Osteocyte (in vitro differentiated cells): ENCODE data around the gene PDE6D. TPM values are rescaled to one million over a fixed set of nuclear protein-coding genes. Genes with fewer than 3 reads are reported as not detected.

Source experiments
- DNase-seq: peaks from one replicate; pipeline ENCODE4 v3.0.0; 2021; ENCODE audit warnings: mixed read lengths; ENCODE audit not compliant: unreplicated experiment; ENCODE audit errors: extremely low spot score
- H3K27ac Mint-ChIP-seq: one replicate; pipeline ENCODE4 v1.8.0; 2021; ENCODE audit warnings: mild to moderate bottlenecking, mixed read lengths; ENCODE audit not compliant: unreplicated experiment
- H3K27me3 Mint-ChIP-seq: one replicate; pipeline ENCODE4 v1.8.0; 2021; ENCODE audit warnings: mixed read lengths; ENCODE audit not compliant: unreplicated experiment
- H3K36me3 Mint-ChIP-seq: one replicate; pipeline ENCODE4 v1.8.0; 2021; ENCODE audit warnings: mixed read lengths; ENCODE audit not compliant: unreplicated experiment
- H3K4me1 Mint-ChIP-seq: one replicate; pipeline ENCODE4 v1.8.0; 2021; ENCODE audit warnings: mixed read lengths; ENCODE audit not compliant: unreplicated experiment
- H3K4me3 Mint-ChIP-seq: one replicate; pipeline ENCODE4 v1.8.0; 2021; ENCODE audit warnings: mild to moderate bottlenecking, moderate library complexity, mixed read lengths; ENCODE audit not compliant: unreplicated experiment
- H3K9me3 Mint-ChIP-seq: one replicate; pipeline ENCODE4 v1.8.0; 2021; ENCODE audit warnings: mixed read lengths; ENCODE audit not compliant: unreplicated experiment
- total RNA-seq: library from RNA; stranded (reverse); gene quantifications from 2 replicates; pipeline ENCODE4 v1.2.1, GENCODE V29; 2021
- TF ChIP-seq, protein P1 (sequence below): fragments of 200-600 bp; sonication (generic); IDR thresholded peaks from 2 replicates; pipeline ENCODE4 v1.5.0; 2021; ENCODE audit warnings: antibody characterized with exemption, mild to moderate bottlenecking, moderate library complexity

The PDE6D gene
- total RNA-seq, 1 donor from 2014 or later, result 17.6 TPM

DNA sequence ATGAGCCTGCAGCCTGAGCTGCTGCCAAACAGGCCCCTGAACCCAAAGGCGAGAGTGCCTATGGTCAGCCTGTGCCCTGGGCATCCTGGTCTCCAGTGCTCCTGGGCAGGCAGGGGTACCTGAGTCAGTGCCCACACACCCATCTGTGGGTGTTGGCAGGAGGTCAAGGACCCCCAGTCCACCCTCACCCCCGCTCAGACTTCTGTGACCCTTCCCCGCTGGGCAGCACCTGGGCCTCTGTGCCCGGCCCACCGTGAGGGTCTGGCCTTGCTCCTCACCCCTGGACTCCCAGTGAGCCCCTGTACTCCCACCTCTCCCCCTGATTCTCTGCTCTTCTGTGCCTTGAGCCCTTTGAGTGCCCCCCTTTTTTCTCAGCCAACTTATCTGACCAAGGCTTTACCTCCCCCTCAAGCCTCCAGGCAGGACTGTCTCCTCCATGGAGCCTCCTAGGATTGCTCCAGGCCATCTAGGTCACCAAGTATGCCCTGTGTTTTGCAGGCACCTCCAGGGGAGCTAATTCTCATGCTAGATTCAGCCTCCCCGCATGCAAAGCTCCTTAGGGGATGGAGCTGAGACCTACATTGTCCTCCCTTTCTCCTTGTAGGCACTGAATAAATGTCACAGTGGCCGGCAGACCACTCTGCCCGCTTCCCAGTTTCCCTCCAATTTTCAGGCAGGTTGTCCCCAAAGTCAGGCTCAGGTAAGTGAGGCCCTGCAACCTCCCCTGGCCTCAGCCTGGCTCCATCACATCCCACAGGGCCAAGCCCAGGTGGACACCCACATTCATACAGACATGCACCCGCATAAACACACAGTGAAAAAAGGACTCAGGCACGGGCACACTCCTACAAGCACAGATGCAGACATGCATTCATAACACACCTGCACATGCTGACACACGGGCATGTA lies 94.6 kb downstream of the PDE6D start:
- Mint-ChIP-seq H3K36me3 (no peaks in the 10 kb centered on the region), H3K4me3 (no peak overlapping the region), H3K4me1 (peaks cover 8% of the 10 kb centered on the region), H3K9me3 (no peaks in the 10 kb centered on the region), H3K27me3 (no peaks in the 10 kb centered on the region), H3K27ac (no peak overlapping the region)
- TF ChIP-seq, protein P1, sequence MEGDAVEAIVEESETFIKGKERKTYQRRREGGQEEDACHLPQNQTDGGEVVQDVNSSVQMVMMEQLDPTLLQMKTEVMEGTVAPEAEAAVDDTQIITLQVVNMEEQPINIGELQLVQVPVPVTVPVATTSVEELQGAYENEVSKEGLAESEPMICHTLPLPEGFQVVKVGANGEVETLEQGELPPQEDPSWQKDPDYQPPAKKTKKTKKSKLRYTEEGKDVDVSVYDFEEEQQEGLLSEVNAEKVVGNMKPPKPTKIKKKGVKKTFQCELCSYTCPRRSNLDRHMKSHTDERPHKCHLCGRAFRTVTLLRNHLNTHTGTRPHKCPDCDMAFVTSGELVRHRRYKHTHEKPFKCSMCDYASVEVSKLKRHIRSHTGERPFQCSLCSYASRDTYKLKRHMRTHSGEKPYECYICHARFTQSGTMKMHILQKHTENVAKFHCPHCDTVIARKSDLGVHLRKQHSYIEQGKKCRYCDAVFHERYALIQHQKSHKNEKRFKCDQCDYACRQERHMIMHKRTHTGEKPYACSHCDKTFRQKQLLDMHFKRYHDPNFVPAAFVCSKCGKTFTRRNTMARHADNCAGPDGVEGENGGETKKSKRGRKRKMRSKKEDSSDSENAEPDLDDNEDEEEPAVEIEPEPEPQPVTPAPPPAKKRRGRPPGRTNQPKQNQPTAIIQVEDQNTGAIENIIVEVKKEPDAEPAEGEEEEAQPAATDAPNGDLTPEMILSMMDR, result no peak
- no peak for DNase-seq

DNA sequence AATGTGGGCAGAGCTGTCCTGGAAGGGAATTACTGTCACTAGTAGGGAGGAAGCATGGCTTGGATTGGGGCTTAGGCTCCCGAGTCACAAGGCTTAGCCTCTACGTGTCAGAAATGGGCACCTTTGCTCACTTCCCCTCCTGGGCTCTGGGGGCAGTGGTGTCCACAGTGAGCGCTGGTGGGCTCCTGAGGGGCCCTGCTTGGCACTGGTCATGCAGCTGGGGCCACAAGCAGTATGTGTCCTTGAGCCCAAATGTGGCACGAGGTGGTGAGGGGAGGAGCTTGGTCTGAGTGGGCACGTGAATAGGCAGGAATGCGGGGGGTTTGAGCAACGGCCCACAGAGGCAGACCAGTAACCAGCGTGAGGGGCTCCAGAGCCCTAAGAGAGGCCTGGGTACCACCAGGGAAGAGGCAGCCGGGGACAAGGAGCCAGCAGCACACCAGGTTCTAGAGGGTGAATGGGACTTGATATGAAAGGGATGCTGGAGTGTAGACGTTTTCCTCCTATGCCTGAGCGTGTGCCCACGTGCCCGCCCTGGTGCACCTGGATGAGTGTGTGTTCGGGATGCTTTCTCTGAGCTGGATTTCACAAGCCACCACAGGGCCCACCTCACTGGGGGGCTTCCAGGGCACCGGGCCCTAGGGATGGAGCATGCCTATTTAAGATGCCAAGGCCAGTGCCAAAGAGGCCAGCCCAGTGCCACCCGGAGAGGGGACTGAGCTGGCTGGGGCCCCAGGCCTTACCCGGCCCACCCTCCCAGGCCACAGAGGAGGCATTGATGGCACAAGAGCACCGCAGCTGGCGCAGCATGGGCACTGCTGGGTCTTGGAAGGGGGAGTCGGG lies 95.5 kb downstream of the PDE6D start:
- no peaks in the 10 kb centered on the region for H3K27me3 Mint-ChIP-seq
- H3K27ac Mint-ChIP-seq, result no peak overlapping the region
- no peak for DNase-seq
- peaks cover 9% of the 10 kb centered on the region for H3K4me1 Mint-ChIP-seq
- no peaks in the 10 kb centered on the region for H3K9me3 Mint-ChIP-seq
- H3K36me3 Mint-ChIP-seq, result no peaks in the 10 kb centered on the region
- no peak overlapping the region for H3K4me3 Mint-ChIP-seq
- TF ChIP-seq, protein P1, result peak; percentile 10

DNA sequence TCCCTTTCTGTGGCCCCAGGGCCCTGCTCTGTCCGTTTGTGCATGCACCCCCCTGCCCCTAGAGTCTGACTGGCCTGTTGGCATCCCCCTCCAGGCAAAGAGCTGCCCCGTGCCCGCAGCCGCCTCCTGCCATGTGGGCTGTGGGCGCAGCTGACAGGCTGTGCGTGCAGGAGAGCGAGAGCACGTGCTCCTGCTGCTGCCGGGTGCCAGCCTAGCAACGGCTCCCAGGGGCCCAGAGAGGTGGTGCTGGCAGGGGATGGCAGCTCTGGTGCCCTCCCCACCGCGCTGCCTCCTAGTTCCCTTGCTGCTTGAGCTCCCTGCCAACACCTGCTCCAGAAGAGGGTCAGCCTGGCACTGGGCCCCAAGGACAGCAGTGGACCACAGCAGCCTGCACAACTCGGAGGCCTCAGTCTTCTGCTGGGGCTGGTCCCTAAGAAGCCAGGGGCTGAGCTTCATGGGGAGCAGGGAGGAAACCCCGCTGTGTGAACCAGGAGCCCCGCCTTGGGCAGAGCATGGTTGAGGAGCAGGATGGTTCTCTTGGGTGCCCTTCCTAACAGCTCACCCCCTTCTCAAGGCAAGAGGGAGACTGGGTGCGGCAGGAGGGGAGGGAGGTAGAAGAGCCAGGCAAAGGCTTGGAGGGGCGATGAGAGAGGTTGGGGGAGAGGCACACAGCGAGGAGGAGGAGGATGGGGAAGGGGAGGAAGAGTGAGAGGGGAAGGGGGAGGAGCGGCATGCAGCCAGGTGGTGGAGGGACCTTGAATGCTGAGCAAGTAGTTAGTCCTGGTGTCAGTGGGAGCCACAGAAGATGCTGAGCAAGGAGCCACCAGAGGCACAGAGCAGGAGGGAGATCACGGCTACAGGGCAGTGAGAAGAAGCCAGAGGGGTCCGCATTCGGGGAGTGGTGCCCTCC lies 96.5 kb downstream of the PDE6D start:
- H3K27ac Mint-ChIP-seq, result no peak overlapping the region
- DNase-seq, result no peak
- TF ChIP-seq, protein P1, result no peak
- no peaks in the 10 kb centered on the region for H3K9me3 Mint-ChIP-seq
- peaks cover 9% of the 10 kb centered on the region for H3K4me1 Mint-ChIP-seq
- H3K4me3 Mint-ChIP-seq, result no peak overlapping the region
- no peaks in the 10 kb centered on the region for H3K27me3 Mint-ChIP-seq
- H3K36me3 Mint-ChIP-seq, result no peaks in the 10 kb centered on the region

DNA sequence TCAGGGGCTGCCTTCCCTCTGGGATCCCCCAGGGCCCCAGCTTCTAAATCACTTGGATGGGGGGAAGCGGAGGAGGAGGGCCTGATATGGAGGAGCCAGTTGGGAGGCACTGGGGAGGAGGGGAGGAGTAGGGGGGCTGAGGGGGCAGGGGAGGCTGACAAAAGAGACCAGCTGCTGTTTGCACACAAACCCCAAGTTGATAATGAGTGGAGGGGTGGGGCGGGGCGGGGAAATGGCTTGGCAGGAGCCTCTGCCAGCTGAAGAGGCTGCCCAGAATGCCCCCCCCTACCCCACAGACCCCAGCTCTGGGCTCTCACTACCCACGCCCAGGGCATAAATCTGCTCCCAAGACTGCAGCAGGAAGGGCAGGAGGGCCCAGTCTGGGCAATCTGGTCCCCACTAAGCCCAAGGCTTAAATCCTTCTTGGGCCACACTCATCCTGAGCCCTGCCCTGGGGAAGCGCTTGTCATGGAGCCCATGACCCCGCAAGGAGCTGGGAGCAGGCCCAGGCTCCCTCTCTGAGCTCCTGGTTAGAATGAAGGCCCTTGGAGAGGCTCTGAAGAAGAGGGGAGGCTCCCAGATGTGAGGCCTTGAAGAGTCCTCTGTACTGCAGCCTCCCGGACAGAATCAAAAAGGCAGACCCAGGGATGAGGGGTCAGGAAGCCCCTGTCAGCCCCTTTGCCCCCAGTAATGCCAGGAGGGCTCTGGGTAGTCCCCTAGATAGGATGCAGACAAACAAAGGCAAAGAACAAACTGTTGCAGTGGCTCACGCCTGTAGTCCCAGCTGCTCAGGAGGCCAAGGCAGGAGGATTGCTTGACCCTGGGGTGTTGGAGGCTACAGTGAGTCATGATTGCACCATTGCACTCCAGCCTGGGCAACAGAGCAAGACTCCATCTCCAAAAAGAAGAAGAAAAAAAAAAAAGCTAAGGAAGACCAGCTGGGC lies 97.5 kb downstream of the PDE6D start:
- Mint-ChIP-seq H3K4me1 (peaks cover 9% of the 10 kb centered on the region), H3K36me3 (no peaks in the 10 kb centered on the region), H3K4me3 (no peak overlapping the region), H3K27ac (no peak overlapping the region), H3K27me3 (no peaks in the 10 kb centered on the region), H3K9me3 (no peaks in the 10 kb centered on the region)
- TF ChIP-seq, protein P1, result no peak
- no peak for DNase-seq
